Activated naive CD4-positive, alpha-beta T cell treated with anti-CD3 and anti-CD28 coated beads for 36 hours (primary cell): ENCODE results near the gene SAMMSON. TPM values are rescaled to one million over a fixed set of nuclear protein-coding genes. Genes with fewer than 3 reads are reported as not detected.

Experiments
- CTCF ChIA-PET: fragments of 350-600 bp; sonication (Branson Sonifier 250); formaldehyde crosslinking; loops from one replicate; lab custom pipeline; 2021; ENCODE audit warnings: antibody characterized with exemption; lab: Charles Lee
- DNase-seq: peaks from one replicate; pipeline ENCODE4 v3.0.0-alpha.2; 2020
- H3K27ac Mint-ChIP-seq: one replicate; pipeline ENCODE4 v1.8.0; 2021; ENCODE audit warnings: mild to moderate bottlenecking, mixed read lengths
- H3K27me3 Mint-ChIP-seq: one replicate; pipeline ENCODE4 v1.8.0; 2021; ENCODE audit warnings: low read depth, mixed read lengths
- H3K36me3 Mint-ChIP-seq: one replicate; pipeline ENCODE4 v1.8.0; 2021; ENCODE audit warnings: low read depth, mixed read lengths
- H3K4me1 Mint-ChIP-seq: one replicate; pipeline ENCODE4 v1.8.0; 2021; ENCODE audit warnings: low read depth, mixed read lengths
- H3K4me3 Mint-ChIP-seq: one replicate; pipeline ENCODE4 v1.8.0; 2021; ENCODE audit warnings: mild to moderate bottlenecking, moderate library complexity, mixed read lengths
- H3K9me3 Mint-ChIP-seq: one replicate; pipeline ENCODE4 v1.8.0; 2021; ENCODE audit warnings: mixed read lengths
- intact Hi-C: fragments of 100-400 bp; cut with micrococcal nuclease; formaldehyde crosslinking; loops from one replicate; pipeline ENCODE4 v1.15.1; 2023
- total RNA-seq, 2 experiments: library from RNA; stranded (reverse); gene quantifications; one replicate each; pipeline ENCODE4 v1.2.3, GENCODE V29; 2021

Gene SAMMSON
- total RNA-seq, 2 experiments from 2014 or later, result not detected

GRCh38 chr3:69987833-69988232 lies 11.7 kb upstream of the SAMMSON start:
- H3K4me3 Mint-ChIP-seq, result no peak overlapping the region
- H3K9me3 Mint-ChIP-seq, result no peaks in the 10 kb centered on the region
- H3K4me1 Mint-ChIP-seq, result no peaks in the 10 kb centered on the region
- DNase-seq, result no peak
- CTCF ChIA-PET, result interaction anchor here (0.5 kb wide), 1 partner anchor 37 kb away, joined by 5 read pairs; no protein-coding TSS in a partner anchor
- no peaks in the 10 kb centered on the region for H3K36me3 Mint-ChIP-seq
- no peak overlapping the region for H3K27ac Mint-ChIP-seq
- intact Hi-C loops, result no loop called here
- peaks cover 7% of the 10 kb centered on the region for H3K27me3 Mint-ChIP-seq

GRCh38 chr3:69993757-69994156 lies 5.8 kb upstream of the SAMMSON start:
- intact Hi-C loops, result no loop called here
- Mint-ChIP-seq H3K27me3 (peaks cover 3% of the 10 kb centered on the region), H3K9me3 (no peaks in the 10 kb centered on the region), H3K4me3 (no peak overlapping the region), H3K36me3 (no peaks in the 10 kb centered on the region), H3K27ac (no peak overlapping the region), H3K4me1 (no peaks in the 10 kb centered on the region)
- CTCF ChIA-PET, result no interaction called here
- DNase-seq, result no peak

- CTCF ChIA-PET, result no interaction called here
- no peak for DNase-seq
- intact Hi-C loops, result no loop called here
- Mint-ChIP-seq H3K36me3 (no peaks in the 10 kb centered on the region), H3K4me1 (no peaks in the 10 kb centered on the region), H3K9me3 (no peaks in the 10 kb centered on the region), H3K4me3 (no peak overlapping the region), H3K27ac (no peak overlapping the region), H3K27me3 (peaks cover 3% of the 10 kb centered on the region)
Measured at GRCh38 chr3:69994919-69995318, 4.6 kb upstream of the SAMMSON start.

- H3K36me3 Mint-ChIP-seq, result no peaks in the 10 kb centered on the region
- no peak overlapping the region for H3K27ac Mint-ChIP-seq
- intact Hi-C loops, result no loop called here
- CTCF ChIA-PET, result no interaction called here
- H3K4me1 Mint-ChIP-seq, result no peaks in the 10 kb centered on the region
- no peak overlapping the region for H3K4me3 Mint-ChIP-seq
- DNase-seq, result no peak
- H3K27me3 Mint-ChIP-seq, result peaks cover 3% of the 10 kb centered on the region
- H3K9me3 Mint-ChIP-seq, result no peaks in the 10 kb centered on the region
Measured at GRCh38 chr3:69997631-69998307, 1.8 kb upstream of the SAMMSON start.

- Mint-ChIP-seq H3K9me3 (no peaks in the 10 kb centered on the region), H3K27ac (no peak overlapping the region), H3K36me3 (no peaks in the 10 kb centered on the region), H3K4me3 (no peak overlapping the region), H3K27me3 (no peaks in the 10 kb centered on the region), H3K4me1 (no peaks in the 10 kb centered on the region)
- CTCF ChIA-PET, result no interaction called here
- intact Hi-C loops, result no loop called here
- DNase-seq, result no peak
Measured at GRCh38 chr3:69998759-69999139, 784 bp upstream of the SAMMSON start.

GRCh38 chr3:70000028-70000410 lies 486 bp downstream of the SAMMSON start:
- CTCF ChIA-PET, result no interaction called here
- Mint-ChIP-seq H3K36me3 (no peaks in the 10 kb centered on the region), H3K4me1 (no peaks in the 10 kb centered on the region), H3K27ac (no peak overlapping the region), H3K4me3 (no peak overlapping the region), H3K9me3 (no peaks in the 10 kb centered on the region), H3K27me3 (no peaks in the 10 kb centered on the region)
- intact Hi-C loops, result no loop called here
- DNase-seq, result no peak

- Mint-ChIP-seq H3K27me3 (no peaks in the 10 kb centered on the region), H3K4me3 (no peak overlapping the region), H3K4me1 (no peaks in the 10 kb centered on the region), H3K27ac (no peak overlapping the region), H3K9me3 (no peaks in the 10 kb centered on the region), H3K36me3 (no peaks in the 10 kb centered on the region)
- DNase-seq, result no peak
- CTCF ChIA-PET, result no interaction called here
- intact Hi-C loops, result no loop called here
Measured at GRCh38 chr3:70000563-70001081, 1.1 kb downstream of the SAMMSON start.

GRCh38 chr3:70003119-70003518 lies 3.6 kb downstream of the SAMMSON start:
- H3K4me3 Mint-ChIP-seq, result no peak overlapping the region
- no peaks in the 10 kb centered on the region for H3K4me1 Mint-ChIP-seq
- intact Hi-C loops, result no loop called here
- CTCF ChIA-PET, result no interaction called here
- H3K27me3 Mint-ChIP-seq, result no peaks in the 10 kb centered on the region
- no peaks in the 10 kb centered on the region for H3K36me3 Mint-ChIP-seq
- no peak overlapping the region for H3K27ac Mint-ChIP-seq
- H3K9me3 Mint-ChIP-seq, result peaks cover under 1% of the 10 kb centered on the region
- DNase-seq, result no peak

- CTCF ChIA-PET, result no interaction called here
- peaks cover 1% of the 10 kb centered on the region for H3K9me3 Mint-ChIP-seq
- DNase-seq, result no peak
- H3K27ac Mint-ChIP-seq, result no peak overlapping the region
- H3K36me3 Mint-ChIP-seq, result no peaks in the 10 kb centered on the region
- no peaks in the 10 kb centered on the region for H3K27me3 Mint-ChIP-seq
- intact Hi-C loops, result no loop called here
- H3K4me3 Mint-ChIP-seq, result no peak overlapping the region
- H3K4me1 Mint-ChIP-seq, result no peaks in the 10 kb centered on the region
Measured at GRCh38 chr3:70006089-70006488, 6.6 kb downstream of the SAMMSON start.

GRCh38 chr3:70010346-70010745 lies 10.8 kb downstream of the SAMMSON start:
- Mint-ChIP-seq H3K4me3 (no peak overlapping the region), H3K9me3 (peaks cover 1% of the 10 kb centered on the region)
- DNase-seq, result no peak

GRCh38 chr3:70011582-70011981 lies 12.0 kb downstream of the SAMMSON start:
- DNase-seq, result no peak
- CTCF ChIA-PET, result no interaction called here
- Mint-ChIP-seq H3K4me3 (no peak overlapping the region), H3K4me1 (no peaks in the 10 kb centered on the region), H3K36me3 (no peaks in the 10 kb centered on the region), H3K9me3 (peaks cover 3% of the 10 kb centered on the region), H3K27me3 (no peaks in the 10 kb centered on the region), H3K27ac (no peak overlapping the region)
- intact Hi-C loops, result no loop called here

More at GRCh38 chr3:70010346-70010745, 10.8 kb downstream of the SAMMSON start:
- CTCF ChIA-PET, result no interaction called here
- H3K27ac Mint-ChIP-seq, result no peak overlapping the region
- H3K36me3 Mint-ChIP-seq, result no peaks in the 10 kb centered on the region
- no peaks in the 10 kb centered on the region for H3K27me3 Mint-ChIP-seq
- H3K4me1 Mint-ChIP-seq, result no peaks in the 10 kb centered on the region
- intact Hi-C loops, result no loop called here

GRCh38 chr3:70020906-70021660 lies 21.6 kb downstream of the SAMMSON start:
- Mint-ChIP-seq H3K27ac (no peak overlapping the region), H3K27me3 (peaks cover 2% of the 10 kb centered on the region), H3K4me3 (no peak overlapping the region)

GRCh38 chr3:70028361-70028760 lies 28.8 kb downstream of the SAMMSON start:
- no peak for DNase-seq
- no peak overlapping the region for H3K27ac Mint-ChIP-seq
- CTCF ChIA-PET, result no interaction called here
- H3K36me3 Mint-ChIP-seq, result no peaks in the 10 kb centered on the region
- H3K4me3 Mint-ChIP-seq, result no peak overlapping the region
- no peaks in the 10 kb centered on the region for H3K9me3 Mint-ChIP-seq
- H3K27me3 Mint-ChIP-seq, result peaks cover 6% of the 10 kb centered on the region
- no peaks in the 10 kb centered on the region for H3K4me1 Mint-ChIP-seq
- intact Hi-C loops, result no loop called here

More at GRCh38 chr3:70020906-70021660, 21.6 kb downstream of the SAMMSON start:
- Mint-ChIP-seq H3K9me3 (no peaks in the 10 kb centered on the region), H3K4me1 (no peaks in the 10 kb centered on the region), H3K36me3 (no peaks in the 10 kb centered on the region)
- CTCF ChIA-PET, result no interaction called here
- no peak for DNase-seq
- intact Hi-C loops, result no loop called here
